Measurements from ENCODE around the gene FOLH1.
"Not testable (repeated sequence)": the region's sequence is repeated elsewhere in the genome, so short reads cannot be mapped to it uniquely, and the experiment has no call there.

FOLH1 gene

GRCh38 chr11:49208006-49208721 is at the start of gene FOLH1:
FOLH1 (minus strand) TSS chr11:49208602; CDS start chr11:49208409, 193 bp downstream.
- Mint-ChIP-seq H3K9me3 (no peaks in the 10 kb centered on the region), H3K27ac (no peak within 1 kb of the TSS), H3K4me1 (ENCODE audit: low read depth) (peaks cover 2% of the 10 kb centered on the region), H3K27me3 (ENCODE audit: low read depth) (peaks cover 12% of the 10 kb centered on the region), H3K36me3 (ENCODE audit: low read depth) (no peaks in the 10 kb centered on the region), H3K4me3 (no peak within 1 kb of the TSS)

GRCh38 chr11:49255148-49255547 is 46.7 kb upstream of the FOLH1 start:
- H3K27me3 Mint-ChIP-seq (ENCODE audit: low read depth); H3K4me3 Mint-ChIP-seq; H3K9me3 Mint-ChIP-seq; H3K27ac Mint-ChIP-seq; H3K4me1 Mint-ChIP-seq (ENCODE audit: low read depth); H3K36me3 Mint-ChIP-seq (ENCODE audit: low read depth): not testable (repeated sequence)

GRCh38 chr11:49251212-49251611 is 42.8 kb upstream of the FOLH1 start:
- H3K4me3 Mint-ChIP-seq; H3K36me3 Mint-ChIP-seq (ENCODE audit: low read depth); H3K27me3 Mint-ChIP-seq (ENCODE audit: low read depth); H3K4me1 Mint-ChIP-seq (ENCODE audit: low read depth); H3K9me3 Mint-ChIP-seq; H3K27ac Mint-ChIP-seq: not testable (repeated sequence)

GRCh38 chr11:49250398-49251115 is 42.2 kb upstream of the FOLH1 start:
- not testable (repeated sequence) for H3K27ac Mint-ChIP-seq; H3K9me3 Mint-ChIP-seq; H3K4me3 Mint-ChIP-seq; H3K36me3 Mint-ChIP-seq (ENCODE audit: low read depth); H3K4me1 Mint-ChIP-seq (ENCODE audit: low read depth); H3K27me3 Mint-ChIP-seq (ENCODE audit: low read depth)

GRCh38 chr11:49249363-49249762 is 41.0 kb upstream of the FOLH1 start:
- not testable (repeated sequence) for H3K27ac Mint-ChIP-seq; H3K27me3 Mint-ChIP-seq (ENCODE audit: low read depth); H3K9me3 Mint-ChIP-seq; H3K4me1 Mint-ChIP-seq (ENCODE audit: low read depth); H3K36me3 Mint-ChIP-seq (ENCODE audit: low read depth); H3K4me3 Mint-ChIP-seq

- H3K27me3 Mint-ChIP-seq (ENCODE audit: low read depth); H3K27ac Mint-ChIP-seq; H3K4me1 Mint-ChIP-seq (ENCODE audit: low read depth); H3K4me3 Mint-ChIP-seq; H3K36me3 Mint-ChIP-seq (ENCODE audit: low read depth); H3K9me3 Mint-ChIP-seq: not testable (repeated sequence)
Measured at GRCh38 chr11:49233685-49234084, 25.3 kb upstream of the FOLH1 start.

- not testable (repeated sequence) for H3K36me3 Mint-ChIP-seq (ENCODE audit: low read depth); H3K4me3 Mint-ChIP-seq; H3K27me3 Mint-ChIP-seq (ENCODE audit: low read depth); H3K4me1 Mint-ChIP-seq (ENCODE audit: low read depth); H3K9me3 Mint-ChIP-seq; H3K27ac Mint-ChIP-seq
Measured at GRCh38 chr11:49233019-49233418, 24.6 kb upstream of the FOLH1 start.

GRCh38 chr11:49231725-49232124 is 23.3 kb upstream of the FOLH1 start:
- not testable (repeated sequence) for H3K4me3 Mint-ChIP-seq; H3K27ac Mint-ChIP-seq; H3K36me3 Mint-ChIP-seq (ENCODE audit: low read depth); H3K9me3 Mint-ChIP-seq; H3K27me3 Mint-ChIP-seq (ENCODE audit: low read depth); H3K4me1 Mint-ChIP-seq (ENCODE audit: low read depth)

GRCh38 chr11:49230534-49230933 is 22.1 kb upstream of the FOLH1 start:
- H3K36me3 Mint-ChIP-seq (ENCODE audit: low read depth); H3K27me3 Mint-ChIP-seq (ENCODE audit: low read depth); H3K4me3 Mint-ChIP-seq; H3K27ac Mint-ChIP-seq; H3K9me3 Mint-ChIP-seq; H3K4me1 Mint-ChIP-seq (ENCODE audit: low read depth): not testable (repeated sequence)

- not testable (repeated sequence) for H3K4me3 Mint-ChIP-seq; H3K9me3 Mint-ChIP-seq; H3K4me1 Mint-ChIP-seq (ENCODE audit: low read depth); H3K27ac Mint-ChIP-seq; H3K36me3 Mint-ChIP-seq (ENCODE audit: low read depth); H3K27me3 Mint-ChIP-seq (ENCODE audit: low read depth)
Measured at GRCh38 chr11:49230001-49230400, 21.6 kb upstream of the FOLH1 start.

GRCh38 chr11:49229136-49229535 is 20.7 kb upstream of the FOLH1 start:
- not testable (repeated sequence) for H3K27me3 Mint-ChIP-seq (ENCODE audit: low read depth); H3K36me3 Mint-ChIP-seq (ENCODE audit: low read depth); H3K27ac Mint-ChIP-seq; H3K4me1 Mint-ChIP-seq (ENCODE audit: low read depth); H3K9me3 Mint-ChIP-seq; H3K4me3 Mint-ChIP-seq

- H3K9me3 Mint-ChIP-seq; H3K27me3 Mint-ChIP-seq (ENCODE audit: low read depth); H3K36me3 Mint-ChIP-seq (ENCODE audit: low read depth); H3K4me3 Mint-ChIP-seq; H3K27ac Mint-ChIP-seq; H3K4me1 Mint-ChIP-seq (ENCODE audit: low read depth): not testable (repeated sequence)
Measured at GRCh38 chr11:49225255-49225785, 16.9 kb upstream of the FOLH1 start.

- H3K4me3 Mint-ChIP-seq = no peak overlapping the region
- H3K27me3 Mint-ChIP-seq (ENCODE audit: low read depth) = no peaks in the 10 kb centered on the region
- no peaks in the 10 kb centered on the region for H3K4me1 Mint-ChIP-seq (ENCODE audit: low read depth)
- no peaks in the 10 kb centered on the region for H3K36me3 Mint-ChIP-seq (ENCODE audit: low read depth)
- H3K9me3 Mint-ChIP-seq = no peaks in the 10 kb centered on the region
- H3K27ac Mint-ChIP-seq = no peak overlapping the region
Measured at GRCh38 chr11:49221112-49221511, 12.7 kb upstream of the FOLH1 start.

GRCh38 chr11:49213026-49213560 is 4.7 kb upstream of the FOLH1 start:
- no peak overlapping the region for H3K27ac Mint-ChIP-seq
- no peaks in the 10 kb centered on the region for H3K9me3 Mint-ChIP-seq
- H3K36me3 Mint-ChIP-seq (ENCODE audit: low read depth) = no peaks in the 10 kb centered on the region

GRCh38 chr11:49206999-49207398 is 1.4 kb downstream of the FOLH1 start:
- H3K9me3 Mint-ChIP-seq; H3K4me3 Mint-ChIP-seq; H3K27ac Mint-ChIP-seq; H3K4me1 Mint-ChIP-seq (ENCODE audit: low read depth); H3K36me3 Mint-ChIP-seq (ENCODE audit: low read depth): not testable (repeated sequence)
- H3K27me3 Mint-ChIP-seq (ENCODE audit: low read depth) = peaks cover 12% of the 10 kb centered on the region

More at GRCh38 chr11:49213026-49213560, 4.7 kb upstream of the FOLH1 start:
- no peak overlapping the region for H3K4me3 Mint-ChIP-seq
- peaks cover 4% of the 10 kb centered on the region for H3K27me3 Mint-ChIP-seq (ENCODE audit: low read depth)
- no peaks in the 10 kb centered on the region for H3K4me1 Mint-ChIP-seq (ENCODE audit: low read depth)
